Measurements from ENCODE around the gene C4B.
"Not testable (repeated sequence)": the region's sequence is repeated elsewhere in the genome, so short reads cannot be mapped to it uniquely, and the experiment has no call there.

DNA sequence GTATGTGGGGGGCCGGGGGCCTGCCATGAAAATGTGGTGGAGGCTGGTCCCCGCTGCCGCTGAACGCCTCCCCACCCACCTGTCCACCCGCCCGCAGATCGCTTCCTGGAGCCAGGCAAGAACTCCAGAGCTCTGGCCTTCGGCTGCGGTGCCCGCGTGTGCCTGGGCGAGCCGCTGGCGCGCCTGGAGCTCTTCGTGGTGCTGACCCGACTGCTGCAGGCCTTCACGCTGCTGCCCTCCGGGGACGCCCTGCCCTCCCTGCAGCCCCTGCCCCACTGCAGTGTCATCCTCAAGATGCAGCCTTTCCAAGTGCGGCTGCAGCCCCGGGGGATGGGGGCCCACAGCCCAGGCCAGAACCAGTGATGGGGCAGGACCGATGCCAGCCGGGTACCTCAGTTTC lies 6.6 kb upstream of the C4B start:
- TF ChIP-seq, protein P1, sequence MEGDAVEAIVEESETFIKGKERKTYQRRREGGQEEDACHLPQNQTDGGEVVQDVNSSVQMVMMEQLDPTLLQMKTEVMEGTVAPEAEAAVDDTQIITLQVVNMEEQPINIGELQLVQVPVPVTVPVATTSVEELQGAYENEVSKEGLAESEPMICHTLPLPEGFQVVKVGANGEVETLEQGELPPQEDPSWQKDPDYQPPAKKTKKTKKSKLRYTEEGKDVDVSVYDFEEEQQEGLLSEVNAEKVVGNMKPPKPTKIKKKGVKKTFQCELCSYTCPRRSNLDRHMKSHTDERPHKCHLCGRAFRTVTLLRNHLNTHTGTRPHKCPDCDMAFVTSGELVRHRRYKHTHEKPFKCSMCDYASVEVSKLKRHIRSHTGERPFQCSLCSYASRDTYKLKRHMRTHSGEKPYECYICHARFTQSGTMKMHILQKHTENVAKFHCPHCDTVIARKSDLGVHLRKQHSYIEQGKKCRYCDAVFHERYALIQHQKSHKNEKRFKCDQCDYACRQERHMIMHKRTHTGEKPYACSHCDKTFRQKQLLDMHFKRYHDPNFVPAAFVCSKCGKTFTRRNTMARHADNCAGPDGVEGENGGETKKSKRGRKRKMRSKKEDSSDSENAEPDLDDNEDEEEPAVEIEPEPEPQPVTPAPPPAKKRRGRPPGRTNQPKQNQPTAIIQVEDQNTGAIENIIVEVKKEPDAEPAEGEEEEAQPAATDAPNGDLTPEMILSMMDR (IDR thresholded peaks at IDR 0.05): not testable (repeated sequence)
- TF ChIP-seq EZH2 (IDR thresholded peaks at IDR 0.05; ENCODE audit: borderline replicate concordance, insufficient read depth, low read depth, low read length, poor library complexity, severe bottlenecking): not testable (repeated sequence)
